GM12878 (cell line): ENCODE measurements around the gene SDC1. TPM values are rescaled to one million over a fixed set of nuclear protein-coding genes. Genes with fewer than 3 reads are reported as not detected.

Experiments
- ATAC-seq: fragments of 200-7000 bp; cut with Tn5 transposase; 3 replicates; pipeline ENCODE4 v1.9.1; 2020; ENCODE audit warnings: mild to moderate bottlenecking, moderate library complexity
- BruUV-seq: library from RNA; stranded (reverse); fragments of 400-500 nt; replicated peaks from 2 replicates; lab custom pipeline; 2021; lab: Mats Ljungman, UMichigan
- CTCF ChIA-PET: fragments of 300-600 bp; sonication (Branson Sonifier 250); formaldehyde crosslinking; extraction: SDS; loops from one replicate; lab custom pipeline; 2021; ENCODE audit warnings: inconsistent platforms; lab: Yijun Ruan, JAX
- POLR2A ChIA-PET: fragments of 350-600 bp; formaldehyde crosslinking; extraction: SDS; loops from one replicate; lab custom pipeline; 2021; ENCODE audit warnings: inconsistent platforms; lab: Charles Lee
- RAD21 ChIA-PET: fragments of 300-600 bp; sonication (Branson Sonifier 250); formaldehyde crosslinking; loops from one replicate; lab custom pipeline; 2023; ENCODE audit warnings: antibody characterized with exemption; ENCODE audit not compliant: unreplicated experiment; lab: Charles Lee
- SMC1A ChIA-PET: fragments of 300-600 bp; sonication (Branson Sonifier 250); formaldehyde crosslinking; loops from one replicate; lab custom pipeline; 2023; ENCODE audit not compliant: unreplicated experiment, uncharacterized antibody; lab: Charles Lee
- DNase-seq: peaks from one replicate; pipeline ENCODE4 v3.0.0-alpha.2; 2011; ENCODE audit warnings: low read depth, low spot score
- FAIRE-seq: peaks from 3 replicates; lab custom pipeline; 2011; peaks lifted over from hg19 to GRCh38; lab: Jason Lieb, UNC
- H2AFZ ChIP-seq: 2 replicates; pipeline ENCODE4 v1.6.0; 2011; ENCODE audit warnings: low read depth, low read length, control low read depth; ENCODE audit not compliant: control insufficient read depth
- H3K27ac ChIP-seq: 2 replicates; pipeline ENCODE4 v1.5.1; 2011; ENCODE audit warnings: control low read depth; ENCODE audit not compliant: control insufficient read depth, insufficient read depth
- H3K27me3 ChIP-seq, 2 experiments: replicated peaks in 1 of 2; 2 replicates each; pipeline versions ENCODE4 v1.6.0 to v1.6.1; 2011; ENCODE audit warnings: low read length in 1 of 2; ENCODE audit not compliant: control insufficient read depth in 2 of 2, insufficient read depth in 2 of 2
- H3K36me3 ChIP-seq, 2 experiments: 2 replicates each; pipeline ENCODE4 v1.5.1; 2011; ENCODE audit warnings: low read length in 1 of 2; ENCODE audit not compliant: control insufficient read depth in 2 of 2, insufficient read depth in 2 of 2
- H3K4me1 ChIP-seq: 2 replicates; pipeline ENCODE4 v1.6.1; 2011; ENCODE audit warnings: mild to moderate bottlenecking, low read length, moderate library complexity, mixed read lengths; ENCODE audit not compliant: control insufficient read depth, insufficient read depth
- H3K4me2 ChIP-seq: 2 replicates; pipeline ENCODE4 v1.6.0; 2011; ENCODE audit warnings: control low read depth; ENCODE audit not compliant: control insufficient read depth, insufficient read depth
- H3K4me3 ChIP-seq: fragments of 200-600 bp; sonication (generic); 2 replicates; pipeline ENCODE4 v1.5.1; 2016
- H3K79me2 ChIP-seq: 2 replicates; pipeline ENCODE4 v1.6.0; 2011; ENCODE audit warnings: low read length; ENCODE audit not compliant: control insufficient read depth, insufficient read depth
- H3K9ac ChIP-seq: 2 replicates; pipeline ENCODE4 v1.8.0; 2011; ENCODE audit warnings: low read length, control low read depth, mixed read lengths; ENCODE audit not compliant: control insufficient read depth, insufficient read depth
- H3K9me3 ChIP-seq: replicated peaks from 3 replicates; pipeline ENCODE4 v1.5.1; 2011; ENCODE audit warnings: mild to moderate bottlenecking, low read length; ENCODE audit not compliant: control insufficient read depth, insufficient read depth
- H4K20me1 ChIP-seq: 2 replicates; pipeline ENCODE4 v1.6.0; 2011; ENCODE audit not compliant: control insufficient read depth, insufficient read depth
- ATF7 ChIP-seq: fragments of 450-650 bp; IDR thresholded peaks from 2 replicates; pipeline ENCODE4 v1.6.1; 2016; ENCODE audit warnings: low read depth, mild to moderate bottlenecking
- BACH1 ChIP-seq: fragments of 450-650 bp; IDR thresholded peaks from 2 replicates; pipeline ENCODE4 v1.6.1; 2017; ENCODE audit warnings: mild to moderate bottlenecking, borderline replicate concordance
- MTA3 ChIP-seq: IDR thresholded peaks from 2 replicates; pipeline ENCODE4 v1.6.1; 2012; ENCODE audit warnings: low read length, inconsistent platforms, borderline replicate concordance
- MXI1 ChIP-seq: fragments of 150-350 bp; IDR thresholded peaks from 2 replicates; pipeline ENCODE4 v1.6.1; 2011; ENCODE audit warnings: low read depth, mild to moderate bottlenecking, inconsistent platforms, low read length, improper control_type of control experiment
- USF1 ChIP-seq: IDR thresholded peaks from 2 replicates; pipeline ENCODE4 v1.6.1; 2011; ENCODE audit warnings: borderline replicate concordance, low read depth, mild to moderate bottlenecking, moderate library complexity, mixed read lengths, low read length; ENCODE audit not compliant: insufficient read depth; ENCODE audit errors: extremely low read length
- YY1 ChIP-seq: IDR thresholded peaks from 2 replicates; pipeline ENCODE4 v1.6.1; 2011; ENCODE audit warnings: low read depth, mild to moderate bottlenecking, low read length
- ZNF217 ChIP-seq: fragments of 450-650 bp; IDR thresholded peaks from 2 replicates; pipeline ENCODE4 v1.6.1; 2017; ENCODE audit warnings: antibody characterized with exemption, mild to moderate bottlenecking
- WGBS: methylation state at CpG from one replicate; pipeline ENCODE4 v1.1.6; 2016; ENCODE audit warnings: low lambda C conversion rate; ENCODE audit not compliant: insufficient replicate concordance, insufficient coverage; ENCODE audit errors: missing lambda C conversion rate; 5-methylcytosine and 5-hydroxymethylcytosine counted together
- in situ Hi-C: fragments of 300-500 bp; cut with MboI; formaldehyde crosslinking; loops from 9 replicates; pipeline ENCODE4 v1.14.3; 2018; ENCODE audit warnings: mixed read lengths
- intact Hi-C: fragments of 100-400 bp; cut with micrococcal nuclease; formaldehyde crosslinking; loops from one replicate; pipeline ENCODE4 v1.14.2; 2022; ENCODE audit not compliant: unreplicated experiment
- polyA plus RNA-seq, 11 experiments: library from polyadenylated mRNA; depleted of rRNA in 4 of 11; unstranded in 6 of 11; stranded (reverse) in 5 of 11; fragments of >200 nt; fragmentation: Nextera tagmentation in 4 of 11; fragmentation: Illumina TruSeq in 1 of 11; extraction: Ambion mirVana in 4 of 11; extraction: Trizol in 1 of 11; gene quantifications; 1 replicate in 1 of 11; 2 replicates in 10 of 11; pipeline versions ENCODE4 v1.2.1 to v1.2.3, GENCODE V29; 2011 to 2016; ENCODE audit warnings: inconsistent platforms in 2 of 11, missing spikeins in 2 of 11, low read depth in 1 of 11
- total RNA-seq, 4 experiments: library from RNA; depleted of rRNA in 3 of 4; stranded (reverse); fragments of >200 nt in 3 of 4; fragmentation: Illumina TruSeq in 1 of 4; extraction: Trizol in 1 of 4; gene quantifications; 2 replicates each; pipeline versions ENCODE4 v1.2.1 to v1.2.3, GENCODE V29; 2013 to 2021

The SDC1 gene
- total and polyA plus RNA-seq, 10 of the 15 experiments (the other 5 are each of a cell fraction or from before 2014, with no cell fraction given): 0.85 to 36.8 (median 23.7) TPM

GRCh38 chr2:20221555-20221973 lies 3.4 kb downstream of the SDC1 start:
- no TSS peak for BruUV-seq

More at GRCh38 chr2:20221555-20221973, 3.4 kb downstream of the SDC1 start:
- peak; percentile 45 for ATAC-seq
- ChIA-PET RAD21 (interaction anchor here (0.9 to 7.0 kb wide), 11 partner anchors 9 to 171 kb away, joined by 3 to 156 read pairs (median 19); no protein-coding TSS in a partner anchor), CTCF (interaction anchor here (1.2 to 7.5 kb wide), 6 partner anchors 7 to 118 kb away, joined by 3 to 284 read pairs (median 4); no protein-coding TSS in a partner anchor), POLR2A (interaction anchor here (1.0 to 3.8 kb wide), 6 partner anchors 9 to 77 kb away, joined by 3 to 38 read pairs (median 6); no protein-coding TSS in a partner anchor), SMC1A (interaction anchor here (1.0 to 9.6 kb wide), 8 partner anchors 9 to 103 kb away, joined by 3 to 191 read pairs (median 12); no protein-coding TSS in a partner anchor)
- intact Hi-C loops: no loop called here
- no peak for DNase-seq
- no peaks in the 10 kb centered on the region for H3K27me3 ChIP-seq
- no peaks in the 10 kb centered on the region for H3K36me3 ChIP-seq
- H3K9ac ChIP-seq: no peak overlapping the region; the same call in 1 of the 2 replicates
- H2AFZ ChIP-seq: no peak overlapping the region
- in situ Hi-C loops: no loop called here
- TF ChIP-seq YY1 (no peak), MXI1 (no peak), ATF7 (peak; percentile 96), BACH1 (no peak), USF1 (no peak), MTA3 (0 out of 2 replicates have a peak, but pooled peaks have one; percentile 27), ZNF217 (no peak)
- peak overlapping the region; percentile 99; the same call in 1 of the 2 replicates for H3K4me2 ChIP-seq
- H3K4me3 ChIP-seq: no peak overlapping the region
- 11% methylated on average over 3 of the region's 3 CpGs for WGBS
- H3K27ac ChIP-seq: peak overlapping the region; percentile 74
- peaks cover 47% of the 10 kb centered on the region for H3K79me2 ChIP-seq
- H4K20me1 ChIP-seq: no peaks in the 10 kb centered on the region
- no peak for FAIRE-seq
- H3K9me3 ChIP-seq: no peaks in the 10 kb centered on the region
- H3K4me1 ChIP-seq: peaks cover 35% of the 10 kb centered on the region
